Hepatocyte (in vitro differentiated cells): ENCODE data around the gene PRMT1.

Experiments used
- EZH2 ChIP-seq: fragments of 200-600 bp; sonication (generic); IDR thresholded peaks from 2 replicates; pipeline ENCODE4 v1.6.1; 2016; ENCODE audit warnings: antibody characterized with exemption, mild to moderate bottlenecking, borderline replicate concordance
- TF ChIP-seq, protein P1 (sequence below): fragments of 200-600 bp; sonication (generic); IDR thresholded peaks from 2 replicates; pipeline ENCODE4 v1.5.1; 2016; ENCODE audit warnings: antibody characterized with exemption, mild to moderate bottlenecking; ENCODE audit not compliant: poor library complexity

DNA sequence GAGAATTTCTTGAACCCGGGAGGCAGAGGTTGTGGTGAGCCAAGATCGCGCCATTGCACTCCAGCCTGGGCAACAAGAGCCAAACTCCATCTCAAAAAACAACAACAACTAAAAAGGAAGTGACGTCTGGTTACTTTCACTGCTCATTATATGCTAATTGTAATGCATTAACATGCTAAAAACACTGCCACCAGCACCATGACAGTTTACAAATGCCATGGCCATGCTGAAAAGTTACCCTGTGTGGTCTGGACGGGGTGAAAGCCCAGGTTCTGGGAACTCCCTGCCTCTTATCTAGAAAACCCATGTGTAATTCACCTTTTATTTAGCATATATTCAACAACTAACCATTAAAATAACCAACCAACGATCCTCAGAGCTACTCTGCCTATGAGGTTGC, 41.9 kb downstream of the PRMT1 start:
- TF ChIP-seq, protein P1, sequence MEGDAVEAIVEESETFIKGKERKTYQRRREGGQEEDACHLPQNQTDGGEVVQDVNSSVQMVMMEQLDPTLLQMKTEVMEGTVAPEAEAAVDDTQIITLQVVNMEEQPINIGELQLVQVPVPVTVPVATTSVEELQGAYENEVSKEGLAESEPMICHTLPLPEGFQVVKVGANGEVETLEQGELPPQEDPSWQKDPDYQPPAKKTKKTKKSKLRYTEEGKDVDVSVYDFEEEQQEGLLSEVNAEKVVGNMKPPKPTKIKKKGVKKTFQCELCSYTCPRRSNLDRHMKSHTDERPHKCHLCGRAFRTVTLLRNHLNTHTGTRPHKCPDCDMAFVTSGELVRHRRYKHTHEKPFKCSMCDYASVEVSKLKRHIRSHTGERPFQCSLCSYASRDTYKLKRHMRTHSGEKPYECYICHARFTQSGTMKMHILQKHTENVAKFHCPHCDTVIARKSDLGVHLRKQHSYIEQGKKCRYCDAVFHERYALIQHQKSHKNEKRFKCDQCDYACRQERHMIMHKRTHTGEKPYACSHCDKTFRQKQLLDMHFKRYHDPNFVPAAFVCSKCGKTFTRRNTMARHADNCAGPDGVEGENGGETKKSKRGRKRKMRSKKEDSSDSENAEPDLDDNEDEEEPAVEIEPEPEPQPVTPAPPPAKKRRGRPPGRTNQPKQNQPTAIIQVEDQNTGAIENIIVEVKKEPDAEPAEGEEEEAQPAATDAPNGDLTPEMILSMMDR, result no peak
- TF ChIP-seq EZH2, result no peak
